Left ventricle myocardium inferior (tissue), 1 donor: Measurements from ENCODE around the gene REXO5. TPM values are rescaled to one million over a fixed set of nuclear protein-coding genes. Genes with fewer than 3 reads are reported as not detected.

ENCODE experiments used
- DNase-seq: peaks from one replicate; pipeline ENCODE4 v3.0.0-alpha.2; 2020
- H3K27ac ChIP-seq: fragments of 200-600 bp; replicated peaks from 2 replicates; pipeline ENCODE4 v1.8.0; 2021
- H3K27me3 ChIP-seq: fragments of 200-600 bp; 2 replicates; pipeline ENCODE4 v1.8.0; 2021; ENCODE audit warnings: low read depth
- H3K36me3 ChIP-seq: fragments of 200-600 bp; 2 replicates; pipeline ENCODE4 v1.8.0; 2021
- H3K4me1 ChIP-seq: fragments of 200-600 bp; 2 replicates; pipeline ENCODE4 v1.8.0; 2021
- H3K4me3 ChIP-seq: fragments of 200-600 bp; 2 replicates; pipeline ENCODE4 v1.8.0; 2021; ENCODE audit warnings: mild to moderate bottlenecking, moderate library complexity
- H3K9me3 ChIP-seq: fragments of 200-600 bp; replicated peaks from 2 replicates; pipeline ENCODE4 v1.8.0; 2021
- CTCF ChIP-seq: fragments of 200-600 bp; IDR thresholded peaks from 2 replicates; pipeline ENCODE4 v1.8.0; 2021; ENCODE audit warnings: antibody characterized with exemption, mild to moderate bottlenecking, borderline replicate concordance
- intact Hi-C: fragments of 100-400 bp; cut with micrococcal nuclease; formaldehyde crosslinking; loops from one replicate; pipeline ENCODE4 v1.11.0; 2022
- total RNA-seq: library from RNA; stranded (reverse); fragmentation: NEBNext Ultra II Directional; extraction: Animal tissue kit (Norgen Biotek cat#: 25700); gene quantifications from one replicate; pipeline ENCODE4 v1.2.1, GENCODE V29; 2021
- donor health status: DM: no; HTN: yes; CAD: no; lungs with severe emphysema.

The REXO5 gene
- total RNA-seq, 1 donor from 2014 or later, result 5.9 TPM

GRCh38 chr16:20774703-20775362 lies 31.5 kb upstream of the REXO5 start:
- TF ChIP-seq CTCF, result peak; percentile 69
- H3K4me3 ChIP-seq, result no peak overlapping the region
- peak; percentile 37 for DNase-seq
- H3K36me3 ChIP-seq, result peaks cover 3% of the 10 kb centered on the region
- H3K27me3 ChIP-seq, result no peaks in the 10 kb centered on the region
- no peaks in the 10 kb centered on the region for H3K9me3 ChIP-seq
- intact Hi-C loops, result no loop called here
- no peak overlapping the region for H3K27ac ChIP-seq
- no peaks in the 10 kb centered on the region for H3K4me1 ChIP-seq

GRCh38 chr16:20781697-20782096 lies 24.6 kb upstream of the REXO5 start:
- intact Hi-C loops, result no loop called here
- Histone ChIP-seq H3K36me3 (peaks cover 13% of the 10 kb centered on the region), H3K27ac (no peak overlapping the region), H3K4me1 (no peaks in the 10 kb centered on the region), H3K9me3 (no peaks in the 10 kb centered on the region), H3K27me3 (no peaks in the 10 kb centered on the region), H3K4me3 (no peak overlapping the region)
- TF ChIP-seq CTCF, result no peak
- DNase-seq, result no peak

GRCh38 chr16:20782470-20782869 lies 23.9 kb upstream of the REXO5 start:
- intact Hi-C loops, result no loop called here
- no peaks in the 10 kb centered on the region for H3K9me3 ChIP-seq
- H3K27me3 ChIP-seq, result no peaks in the 10 kb centered on the region
- H3K36me3 ChIP-seq, result peaks cover 13% of the 10 kb centered on the region
- TF ChIP-seq CTCF, result no peak
- DNase-seq, result no peak
- no peaks in the 10 kb centered on the region for H3K4me1 ChIP-seq
- H3K4me3 ChIP-seq, result no peak overlapping the region
- H3K27ac ChIP-seq, result no peak overlapping the region

- Histone ChIP-seq H3K27ac (no peak overlapping the region), H3K4me1 (no peaks in the 10 kb centered on the region), H3K36me3 (peaks cover 10% of the 10 kb centered on the region), H3K9me3 (no peaks in the 10 kb centered on the region), H3K4me3 (no peak overlapping the region), H3K27me3 (no peaks in the 10 kb centered on the region)
- no peak for DNase-seq
- no peak for TF ChIP-seq CTCF
- intact Hi-C loops, result no loop called here
Observed at GRCh38 chr16:20784204-20784603, 22.1 kb upstream of the REXO5 start.

GRCh38 chr16:20789130-20789529 lies 17.2 kb upstream of the REXO5 start:
- Histone ChIP-seq H3K9me3 (no peaks in the 10 kb centered on the region), H3K27ac (no peak overlapping the region), H3K27me3 (no peaks in the 10 kb centered on the region), H3K36me3 (no peaks in the 10 kb centered on the region), H3K4me3 (no peak overlapping the region), H3K4me1 (no peaks in the 10 kb centered on the region)
- no peak for TF ChIP-seq CTCF
- no peak for DNase-seq
- intact Hi-C loops, result no loop called here
